HEK293 (cell line): ENCODE measurements around the gene GNS.
A peak's percentile ranks its signal among the peaks of the same experiment; 100 is the strongest.

Source experiments
- CTCF ChIA-PET: fragments of 350-600 bp; formaldehyde crosslinking; extraction: SDS; loops from one replicate; lab custom pipeline; 2021; ENCODE audit warnings: antibody characterized with exemption; lab: Yijun Ruan, JAX
- POLR2A ChIA-PET: fragments of 300-600 bp; formaldehyde crosslinking; extraction: SDS; loops from one replicate; lab custom pipeline; 2020; ENCODE audit warnings: antibody characterized with exemption, inconsistent platforms; lab: Yijun Ruan, JAX
- H3K27ac ChIP-seq: fragments of 200-500 bp; sonication (Bioruptor generic); 2 replicates; pipeline ENCODE4 v1.5.1; 2014; ENCODE audit warnings: low read depth, low read length, control low read depth, inconsistent platforms; ENCODE audit errors: extremely low read depth
- H3K36me3 ChIP-seq, 2 experiments: fragments of 200-500 bp in 1 of 2; sonication (Bioruptor generic) in 1 of 2; 1 replicate in 1 of 2; 2 replicates in 1 of 2; pipeline ENCODE4 v1.5.1; 2014 to 2017; ENCODE audit warnings: inconsistent platforms in 2 of 2, low read length in 2 of 2; ENCODE audit not compliant: control insufficient read depth in 2 of 2, insufficient read depth in 1 of 2
- H3K4me1 ChIP-seq: fragments of 200-500 bp; sonication (Bioruptor generic); 2 replicates; pipeline ENCODE4 v1.5.1; 2014; ENCODE audit warnings: mild to moderate bottlenecking, low read length, inconsistent platforms; ENCODE audit not compliant: control insufficient read depth, insufficient read depth
- H3K4me3 ChIP-seq: 2 replicates; pipeline ENCODE4 v1.5.1; 2011; ENCODE audit warnings: low read depth, mild to moderate bottlenecking, control low read depth, low read length, moderate library complexity
- H3K9me3 ChIP-seq: fragments of 200-500 bp; sonication (Bioruptor generic); 2 replicates; pipeline ENCODE4 v1.5.1; 2014; ENCODE audit warnings: low read depth, low read length, inconsistent platforms; ENCODE audit not compliant: control insufficient read depth, insufficient read depth
- ELK4 ChIP-seq: IDR thresholded peaks from 2 replicates; pipeline ENCODE4 v1.6.1; 2011; ENCODE audit warnings: mild to moderate bottlenecking, low read depth, low read length, borderline replicate concordance
- KLF1 ChIP-seq: fragments of 450-650 bp; formaldehyde crosslinking; IDR thresholded peaks from 2 replicates; pipeline ENCODE4 v1.5.1; 2016; ENCODE audit warnings: missing biosample characterization, missing genetic modification characterization
- PRDM1 ChIP-seq: fragments of 450-650 bp; formaldehyde crosslinking; IDR thresholded peaks from 2 replicates; pipeline ENCODE4; 2016; ENCODE audit warnings: missing biosample characterization, missing genetic modification characterization
- SCRT1 ChIP-seq: fragments of 450-650 bp; formaldehyde crosslinking; IDR thresholded peaks from 2 replicates; pipeline ENCODE4 v1.5.1; 2016; ENCODE audit warnings: missing biosample characterization, missing genetic modification characterization, borderline replicate concordance
- SCRT2 ChIP-seq: fragments of 450-650 bp; formaldehyde crosslinking; IDR thresholded peaks from 2 replicates; pipeline ENCODE4 v1.5.1; 2016; ENCODE audit warnings: missing biosample characterization, missing genetic modification characterization
- TRIM28 ChIP-seq: IDR thresholded peaks from 2 replicates; pipeline ENCODE4 v1.6.1; 2011; ENCODE audit warnings: low read length, control low read depth, borderline replicate concordance
- ZFHX2 ChIP-seq: fragments of 450-650 bp; formaldehyde crosslinking; conservative IDR thresholded peaks from 2 replicates; pipeline ENCODE4 v1.5.1; 2016; ENCODE audit warnings: missing biosample characterization, missing genetic modification characterization
- ZNF184 ChIP-seq: fragments of 450-650 bp; IDR thresholded peaks from 2 replicates; pipeline ENCODE4 v1.5.1; 2018; ENCODE audit warnings: missing biosample characterization, mild to moderate bottlenecking, missing genetic modification characterization
- ZNF239 ChIP-seq: fragments of 450-650 bp; formaldehyde crosslinking; IDR thresholded peaks from 2 replicates; pipeline ENCODE4 v1.5.1; 2016; ENCODE audit warnings: missing biosample characterization, missing genetic modification characterization
- ZNF266 ChIP-seq: fragments of 450-650 bp; formaldehyde crosslinking; IDR thresholded peaks from 2 replicates; pipeline ENCODE4 v1.5.1; 2016; ENCODE audit warnings: missing biosample characterization, missing genetic modification characterization, low read depth
- ZNF302 ChIP-seq: fragments of 450-650 bp; formaldehyde crosslinking; IDR thresholded peaks from 2 replicates; pipeline ENCODE4 v1.5.1; 2016; ENCODE audit warnings: missing biosample characterization, missing genetic modification characterization, low read depth
- ZNF366 ChIP-seq: fragments of 450-650 bp; formaldehyde crosslinking; conservative IDR thresholded peaks from 2 replicates; pipeline ENCODE4 v1.5.1; 2016; ENCODE audit warnings: missing biosample characterization, missing genetic modification characterization
- ZNF394 ChIP-seq: fragments of 450-650 bp; formaldehyde crosslinking; IDR thresholded peaks from 2 replicates; pipeline ENCODE4 v1.5.1; 2016; ENCODE audit warnings: missing biosample characterization, missing genetic modification characterization, mild to moderate bottlenecking, moderate library complexity, borderline replicate concordance
- ZNF624 ChIP-seq: fragments of 450-650 bp; formaldehyde crosslinking; IDR thresholded peaks from 2 replicates; pipeline ENCODE4 v1.5.1; 2017; ENCODE audit warnings: missing biosample characterization, missing genetic modification characterization
- ZSCAN23 ChIP-seq: fragments of 450-650 bp; formaldehyde crosslinking; IDR thresholded peaks from 2 replicates; pipeline ENCODE4 v1.5.1; 2016; ENCODE audit warnings: missing biosample characterization, missing genetic modification characterization
- TF ChIP-seq, protein P1 (sequence below): fragments of 450-650 bp; formaldehyde crosslinking; IDR thresholded peaks from 2 replicates; pipeline ENCODE4 v1.5.1; 2016; ENCODE audit warnings: missing biosample characterization, missing genetic modification characterization
- TF ChIP-seq, protein P2 (sequence below): fragments of 450-650 bp; formaldehyde crosslinking; IDR thresholded peaks from 2 replicates; pipeline ENCODE4 v1.5.1; 2016; ENCODE audit warnings: missing biosample characterization, missing genetic modification characterization
- TF ChIP-seq, protein P3 (sequence below): fragments of 450-650 bp; formaldehyde crosslinking; IDR thresholded peaks from 2 replicates; pipeline ENCODE4 v1.5.1; 2016; ENCODE audit warnings: missing biosample characterization, missing genetic modification characterization

Gene GNS

GRCh38 chr12:64669270-64669842, 89.8 kb downstream of the GNS start (continued):
- TF ChIP-seq, protein P1, sequence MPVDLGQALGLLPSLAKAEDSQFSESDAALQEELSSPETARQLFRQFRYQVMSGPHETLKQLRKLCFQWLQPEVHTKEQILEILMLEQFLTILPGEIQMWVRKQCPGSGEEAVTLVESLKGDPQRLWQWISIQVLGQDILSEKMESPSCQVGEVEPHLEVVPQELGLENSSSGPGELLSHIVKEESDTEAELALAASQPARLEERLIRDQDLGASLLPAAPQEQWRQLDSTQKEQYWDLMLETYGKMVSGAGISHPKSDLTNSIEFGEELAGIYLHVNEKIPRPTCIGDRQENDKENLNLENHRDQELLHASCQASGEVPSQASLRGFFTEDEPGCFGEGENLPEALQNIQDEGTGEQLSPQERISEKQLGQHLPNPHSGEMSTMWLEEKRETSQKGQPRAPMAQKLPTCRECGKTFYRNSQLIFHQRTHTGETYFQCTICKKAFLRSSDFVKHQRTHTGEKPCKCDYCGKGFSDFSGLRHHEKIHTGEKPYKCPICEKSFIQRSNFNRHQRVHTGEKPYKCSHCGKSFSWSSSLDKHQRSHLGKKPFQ (tag by site-specific recombination): no peak
- TF ChIP-seq ZNF239 (tag by site-specific recombination): no peak
- TF ChIP-seq ZNF184 (tag by site-specific recombination): no peak
- no peak for TF ChIP-seq ZFHX2
- TF ChIP-seq ZNF366 (tag by site-specific recombination): peak; percentile 22; the same call in 1 of the 2 replicates
- no peak for TF ChIP-seq ZNF266 (tag by site-specific recombination)
- TF ChIP-seq ZSCAN23: no peak
- TF ChIP-seq ELK4: no peak
- TF ChIP-seq PRDM1 (tag by site-specific recombination): 0 out of 2 replicates have a peak, but pooled peaks have one; percentile 42
- TF ChIP-seq, protein P2, sequence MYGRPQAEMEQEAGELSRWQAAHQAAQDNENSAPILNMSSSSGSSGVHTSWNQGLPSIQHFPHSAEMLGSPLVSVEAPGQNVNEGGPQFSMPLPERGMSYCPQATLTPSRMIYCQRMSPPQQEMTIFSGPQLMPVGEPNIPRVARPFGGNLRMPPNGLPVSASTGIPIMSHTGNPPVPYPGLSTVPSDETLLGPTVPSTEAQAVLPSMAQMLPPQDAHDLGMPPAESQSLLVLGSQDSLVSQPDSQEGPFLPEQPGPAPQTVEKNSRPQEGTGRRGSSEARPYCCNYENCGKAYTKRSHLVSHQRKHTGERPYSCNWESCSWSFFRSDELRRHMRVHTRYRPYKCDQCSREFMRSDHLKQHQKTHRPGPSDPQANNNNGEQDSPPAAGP (tag by site-specific recombination): no peak
- peak; percentile 44; the same call in 1 of the 2 replicates for TF ChIP-seq TRIM28

- 0 out of 2 replicates have a peak, but pooled peaks have one; percentile 36 for TF ChIP-seq SCRT1 (tag by site-specific recombination)
- TF ChIP-seq, protein P3, sequence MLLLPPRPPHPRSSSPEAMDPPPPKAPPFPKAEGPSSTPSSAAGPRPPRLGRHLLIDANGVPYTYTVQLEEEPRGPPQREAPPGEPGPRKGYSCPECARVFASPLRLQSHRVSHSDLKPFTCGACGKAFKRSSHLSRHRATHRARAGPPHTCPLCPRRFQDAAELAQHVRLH (tag by site-specific recombination): no peak
- TF ChIP-seq ZNF394 (tag by site-specific recombination): no peak
- no peak for TF ChIP-seq KLF1 (tag by site-specific recombination)
- peak; percentile 73 for TF ChIP-seq SCRT2 (tag by site-specific recombination)
- no peak for TF ChIP-seq ZNF302 (tag by site-specific recombination)
- TF ChIP-seq, protein P2 (tag by site-specific recombination): no peak
- no peak for TF ChIP-seq ZNF624 (tag by site-specific recombination)
- TF ChIP-seq, all 188 proteins: peak for 2
- Histone ChIP-seq H3K36me3 (no peaks in the 10 kb centered on the region), H3K27ac (no peak overlapping the region), H3K9me3 (no peaks in the 10 kb centered on the region), H3K4me3 (no peak overlapping the region), H3K4me1 (peaks cover 46% of the 10 kb centered on the region)
- ChIA-PET POLR2A (interaction anchor here (0.6 to 0.7 kb wide), 2 partner anchors 15 to 56 kb away, joined by 3 read pairs; no protein-coding TSS in a partner anchor), CTCF (interaction anchor here (0.6 to 1.1 kb wide), 2 partner anchors 10 to 127 kb away, joined by 3 to 5 read pairs; no protein-coding TSS in a partner anchor)
Measured at GRCh38 chr12:64667793-64668192, 91.4 kb downstream of the GNS start.
